ENCODE measurements around the gene B9D1.

DNA sequence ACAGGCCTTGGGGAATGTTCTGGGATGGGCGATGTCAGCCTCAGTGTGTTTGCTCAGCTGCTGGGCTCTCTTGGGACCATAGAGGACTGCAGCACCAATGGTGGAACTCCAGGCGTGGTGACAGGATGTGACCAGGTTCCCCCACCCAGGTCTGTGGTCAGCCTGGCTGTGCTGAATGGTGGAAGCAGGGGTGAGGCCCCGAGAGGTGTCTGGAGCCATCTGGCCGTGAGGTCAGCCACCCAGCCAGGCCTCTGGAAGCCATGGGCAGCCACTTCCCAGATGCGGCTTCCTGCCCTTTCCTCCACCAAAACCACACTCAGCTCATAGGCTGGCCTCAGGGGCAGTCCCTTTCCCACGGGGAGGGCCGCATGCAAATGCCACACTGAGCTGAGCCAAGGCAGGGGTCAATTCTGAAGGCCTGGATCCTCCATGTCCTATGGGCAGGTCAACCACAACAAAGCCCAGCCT is 8.0 kb upstream of the B9D1 start:
- TF ChIP-seq, protein P1, sequence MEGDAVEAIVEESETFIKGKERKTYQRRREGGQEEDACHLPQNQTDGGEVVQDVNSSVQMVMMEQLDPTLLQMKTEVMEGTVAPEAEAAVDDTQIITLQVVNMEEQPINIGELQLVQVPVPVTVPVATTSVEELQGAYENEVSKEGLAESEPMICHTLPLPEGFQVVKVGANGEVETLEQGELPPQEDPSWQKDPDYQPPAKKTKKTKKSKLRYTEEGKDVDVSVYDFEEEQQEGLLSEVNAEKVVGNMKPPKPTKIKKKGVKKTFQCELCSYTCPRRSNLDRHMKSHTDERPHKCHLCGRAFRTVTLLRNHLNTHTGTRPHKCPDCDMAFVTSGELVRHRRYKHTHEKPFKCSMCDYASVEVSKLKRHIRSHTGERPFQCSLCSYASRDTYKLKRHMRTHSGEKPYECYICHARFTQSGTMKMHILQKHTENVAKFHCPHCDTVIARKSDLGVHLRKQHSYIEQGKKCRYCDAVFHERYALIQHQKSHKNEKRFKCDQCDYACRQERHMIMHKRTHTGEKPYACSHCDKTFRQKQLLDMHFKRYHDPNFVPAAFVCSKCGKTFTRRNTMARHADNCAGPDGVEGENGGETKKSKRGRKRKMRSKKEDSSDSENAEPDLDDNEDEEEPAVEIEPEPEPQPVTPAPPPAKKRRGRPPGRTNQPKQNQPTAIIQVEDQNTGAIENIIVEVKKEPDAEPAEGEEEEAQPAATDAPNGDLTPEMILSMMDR (conservative IDR thresholded peaks at IDR 0.05; ENCODE audit: low read length) = no peak
- no peak for TF ChIP-seq EZH2phosphoT487 (IDR thresholded peaks at IDR 0.05; ENCODE audit: borderline replicate concordance, low read depth, low read length)

All from OCI-LY7 (cell line).